ENCODE measurements around the gene SLAMF9.

DNA sequence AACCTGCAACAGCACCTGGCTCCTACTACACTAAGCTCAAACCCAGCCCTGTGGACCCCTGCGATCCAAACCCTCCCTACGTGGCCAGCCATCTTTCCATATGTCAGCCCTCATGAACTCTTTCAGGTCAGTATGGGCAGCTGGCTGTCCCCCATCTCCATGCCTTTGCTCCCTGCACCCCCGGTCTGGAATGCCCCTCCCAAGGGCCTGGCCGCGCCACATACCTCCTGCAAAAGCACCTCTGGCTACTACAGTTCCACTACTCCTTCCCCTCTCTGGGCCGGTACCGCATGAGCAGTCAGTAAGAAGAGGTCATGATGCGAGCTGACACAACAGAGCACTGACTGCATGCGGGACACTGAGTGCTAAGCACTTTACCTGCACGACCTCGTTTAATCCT, 18.7 kb downstream of the SLAMF9 start:
- TF ChIP-seq RELA (CRISPR knock-in tag; IDR thresholded peaks at IDR 0.05; ENCODE audit: borderline replicate concordance): no peak
- no peak for TF ChIP-seq ATF3 (CRISPR knock-in tag; conservative IDR thresholded peaks at IDR 0.05)
- TF ChIP-seq, protein P1, sequence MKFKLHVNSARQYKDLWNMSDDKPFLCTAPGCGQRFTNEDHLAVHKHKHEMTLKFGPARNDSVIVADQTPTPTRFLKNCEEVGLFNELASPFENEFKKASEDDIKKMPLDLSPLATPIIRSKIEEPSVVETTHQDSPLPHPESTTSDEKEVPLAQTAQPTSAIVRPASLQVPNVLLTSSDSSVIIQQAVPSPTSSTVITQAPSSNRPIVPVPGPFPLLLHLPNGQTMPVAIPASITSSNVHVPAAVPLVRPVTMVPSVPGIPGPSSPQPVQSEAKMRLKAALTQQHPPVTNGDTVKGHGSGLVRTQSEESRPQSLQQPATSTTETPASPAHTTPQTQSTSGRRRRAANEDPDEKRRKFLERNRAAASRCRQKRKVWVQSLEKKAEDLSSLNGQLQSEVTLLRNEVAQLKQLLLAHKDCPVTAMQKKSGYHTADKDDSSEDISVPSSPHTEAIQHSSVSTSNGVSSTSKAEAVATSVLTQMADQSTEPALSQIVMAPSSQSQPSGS (CRISPR knock-in tag; IDR thresholded peaks at IDR 0.05; ENCODE audit: borderline replicate concordance, low read depth): no peak
- TF ChIP-seq CTCF (IDR thresholded peaks at IDR 0.05): no peak
- TF ChIP-seq AFF4 (CRISPR knock-in tag; IDR thresholded peaks at IDR 0.05; ENCODE audit: borderline replicate concordance): no peak
- TF ChIP-seq SMAD3 (CRISPR knock-in tag; IDR thresholded peaks at IDR 0.05; ENCODE audit: borderline replicate concordance): no peak
